HG03103 (cell line): ENCODE measurements around the gene FRZB.
"Not testable (repeated sequence)": the region's sequence is repeated elsewhere in the genome, so short reads cannot be mapped to it uniquely, and the experiment has no call there.

Experiments
- ATAC-seq: cut with Tn5 transposase; IDR thresholded peaks from one replicate; pipeline ENCODE4 v1.9.1; 2021; ENCODE audit warnings: low read depth; ENCODE audit not compliant: unreplicated experiment

The FRZB gene

GRCh38 chr2:182866461-182867406 lies at the start of gene FRZB:
Gene FRZB, minus strand, starts transcription at chr2:182866637. Its CDS starts 85 bp downstream, at chr2:182866552.
- ATAC-seq, result no peak

DNA sequence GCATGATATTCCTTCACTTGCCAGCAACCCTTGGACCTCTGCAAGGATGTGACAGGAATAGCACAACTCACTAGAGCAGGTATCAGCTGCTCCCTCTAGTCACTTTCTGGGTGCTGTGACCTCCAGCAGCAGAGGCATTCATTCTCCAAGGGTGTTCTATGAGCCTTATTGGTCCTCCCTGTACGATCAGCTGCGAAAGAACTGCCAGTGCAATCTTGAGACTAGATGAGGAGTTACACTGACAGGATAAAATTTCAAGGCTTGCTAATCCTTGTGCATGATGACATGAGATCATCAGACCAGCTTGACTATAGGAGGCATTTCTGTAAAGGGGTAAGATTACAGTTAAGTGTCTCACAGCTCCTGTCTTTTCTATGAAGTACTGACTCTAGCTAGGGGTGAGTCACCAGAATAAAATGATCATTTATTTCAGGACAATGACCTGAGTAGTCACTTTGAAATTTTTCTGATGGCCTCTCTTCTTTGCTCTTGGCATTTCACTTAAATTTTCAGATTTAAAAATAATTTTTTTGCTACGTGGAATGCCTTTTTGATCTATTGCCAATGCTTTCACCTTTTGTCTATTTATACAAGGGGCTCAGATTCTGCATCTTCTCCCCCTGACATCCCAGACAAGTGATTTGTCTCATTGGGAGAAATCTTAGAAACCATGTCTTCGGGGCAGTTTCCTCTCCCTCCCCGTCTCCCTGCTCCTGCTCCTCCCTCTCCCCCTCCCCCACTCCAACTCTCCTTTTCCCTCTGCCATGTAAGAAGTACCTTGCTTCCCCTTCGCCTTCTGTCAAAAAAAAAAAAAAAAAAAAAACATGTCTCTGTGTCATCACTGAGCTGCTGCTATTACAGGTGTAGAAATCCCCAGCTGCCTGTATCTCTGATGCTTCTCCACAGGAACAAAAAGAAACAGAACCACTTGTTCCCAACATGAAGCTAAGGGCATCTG lies 49.2 kb upstream of the FRZB start:
- no peak for ATAC-seq

- ATAC-seq, result no peak
Observed at GRCh38 chr2:182914852-182915251, 48.4 kb upstream of the FRZB start.

- ATAC-seq, result no peak
Observed at GRCh38 chr2:182913064-182913463, 46.6 kb upstream of the FRZB start.

- no peak for ATAC-seq
Observed at GRCh38 chr2:182912518-182912915, 46.1 kb upstream of the FRZB start.

- ATAC-seq, result no peak
Observed at GRCh38 chr2:182911813-182912517, 45.5 kb upstream of the FRZB start.

DNA sequence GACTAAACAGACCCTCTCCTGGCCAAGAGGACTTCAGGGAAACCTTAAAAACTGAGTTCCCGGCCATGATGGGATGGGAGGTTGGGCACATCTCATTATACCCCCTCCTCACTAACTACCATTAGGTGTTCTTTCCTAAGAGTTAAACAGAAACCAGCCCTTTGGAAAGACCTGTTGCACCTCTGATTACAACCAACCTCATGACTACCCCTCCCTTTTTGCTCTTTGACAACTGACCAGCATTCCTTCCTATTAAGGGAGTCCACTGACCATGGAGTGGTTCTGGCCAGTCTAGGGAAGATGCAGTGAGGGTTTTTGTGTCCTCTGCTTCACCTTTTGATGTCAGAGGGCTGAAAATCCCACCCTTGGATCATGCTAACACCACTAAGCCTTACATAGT lies 44.5 kb upstream of the FRZB start:
- ATAC-seq, result no peak

DNA sequence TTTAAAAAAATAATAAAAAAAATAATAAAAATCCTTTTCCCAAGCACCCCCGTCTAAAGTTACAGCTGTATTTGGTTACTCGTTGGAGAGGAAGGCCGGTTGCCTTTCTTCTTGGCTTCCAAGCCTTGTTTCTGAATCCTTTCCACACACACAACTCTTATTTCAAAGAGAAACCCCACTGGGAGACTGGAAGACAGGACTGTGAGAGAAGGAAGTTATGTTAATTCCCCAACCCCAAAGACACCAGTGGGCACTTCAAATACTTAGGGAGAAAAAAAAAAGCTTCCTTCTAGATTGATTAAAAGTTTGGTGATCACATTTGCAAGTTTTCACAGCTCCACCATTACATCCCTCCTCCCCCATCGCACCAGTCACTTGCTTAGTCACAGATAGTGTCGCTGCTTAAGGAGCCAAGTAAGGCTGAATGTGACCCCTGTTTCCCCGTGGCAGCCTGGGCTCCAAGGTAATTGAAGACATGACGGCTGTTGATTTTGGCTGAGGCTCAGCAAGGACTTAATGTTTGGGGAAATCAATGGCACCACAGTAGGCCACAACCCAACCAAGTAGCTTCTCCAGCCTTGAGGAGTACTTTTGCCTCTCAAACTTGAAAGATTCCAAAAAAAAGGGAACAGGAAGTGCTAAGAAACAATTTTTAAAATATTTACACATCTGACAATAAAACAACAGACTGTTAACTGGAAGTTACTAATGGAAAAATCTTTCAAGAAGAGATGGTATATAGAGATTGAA lies 40.8 kb upstream of the FRZB start:
- no peak for ATAC-seq

- ATAC-seq, result no peak
Observed at GRCh38 chr2:182906454-182906853, 40.0 kb upstream of the FRZB start.

GRCh38 chr2:182904844-182905243 lies 38.4 kb upstream of the FRZB start:
- no peak for ATAC-seq

DNA sequence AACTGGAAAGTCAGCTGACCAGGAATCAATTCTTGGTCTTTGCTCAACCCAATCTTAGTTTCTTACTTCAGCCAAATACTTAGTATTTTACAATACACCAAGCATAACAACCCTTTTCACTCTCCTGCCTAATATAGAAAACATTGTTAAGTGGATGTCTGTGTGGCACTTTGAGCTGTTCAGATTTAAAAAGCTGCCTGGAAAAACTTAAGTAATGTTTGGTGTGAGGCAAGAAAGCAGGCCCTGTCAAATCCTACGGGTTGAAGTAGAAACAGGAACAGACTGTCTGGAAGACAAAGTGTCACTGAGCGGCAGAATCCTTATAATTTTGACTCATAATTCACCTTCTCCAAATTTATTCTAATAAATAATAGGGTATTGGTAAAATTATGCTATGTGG lies 37.1 kb upstream of the FRZB start:
- ATAC-seq, result no peak

- ATAC-seq, result no peak
Observed at GRCh38 chr2:182901748-182902147, 35.3 kb upstream of the FRZB start.

DNA sequence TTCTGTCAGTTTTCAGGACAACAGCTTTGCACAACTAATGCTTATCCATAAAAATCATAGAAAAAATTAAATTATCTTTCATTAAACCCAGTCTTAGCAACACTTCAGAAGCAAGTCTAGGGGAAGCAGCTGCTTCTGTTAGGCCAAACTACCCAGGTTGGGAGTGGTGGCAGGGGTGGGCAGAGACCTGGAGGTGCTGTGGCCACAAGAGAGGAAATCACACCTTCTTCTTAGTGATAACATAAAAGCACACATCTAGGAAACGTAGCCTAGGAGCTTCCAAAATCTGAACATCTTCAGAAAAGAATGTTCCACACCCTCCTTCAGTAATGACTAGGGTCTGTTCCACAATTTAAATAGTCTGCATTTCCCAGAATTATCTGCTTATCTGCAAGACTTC lies 32.3 kb upstream of the FRZB start:
- ATAC-seq, result no peak

DNA sequence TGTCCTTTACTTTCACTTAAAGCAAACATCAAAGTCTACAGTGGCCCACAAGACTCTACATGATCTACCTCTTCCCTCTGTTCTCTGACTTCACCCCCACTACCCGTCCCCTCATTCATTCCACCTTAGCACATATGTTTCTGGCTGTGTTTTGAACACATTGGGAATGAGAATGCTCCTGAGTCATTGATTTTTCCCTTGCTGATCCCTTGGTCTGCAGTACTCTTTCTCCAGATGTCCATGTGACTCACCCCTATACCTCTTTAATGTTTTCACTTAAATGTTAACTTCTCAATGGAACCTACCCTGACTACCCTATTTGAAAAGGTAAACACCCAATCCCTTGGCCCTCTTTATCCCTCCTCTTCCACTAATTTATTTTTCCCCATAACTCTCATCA lies 30.7 kb upstream of the FRZB start:
- ATAC-seq, result no peak

DNA sequence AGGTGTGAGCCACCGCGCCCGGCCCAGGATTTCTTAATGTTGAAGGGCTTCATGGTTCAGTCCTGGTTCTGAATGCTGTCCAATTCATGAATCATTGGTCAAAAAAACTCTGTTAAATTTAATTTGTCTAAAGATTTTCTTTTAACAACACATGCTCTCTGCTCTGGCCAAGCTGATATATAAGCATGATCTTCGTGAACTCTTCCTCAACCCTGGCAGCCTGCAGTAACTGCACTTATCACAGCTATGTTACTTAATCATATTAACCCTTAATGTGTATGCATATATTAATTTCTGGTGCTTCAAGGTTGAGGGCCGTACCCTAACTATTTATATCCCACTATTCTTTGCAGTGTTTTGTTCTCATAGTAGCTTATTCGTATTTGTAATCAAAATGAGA lies 29.4 kb upstream of the FRZB start:
- ATAC-seq, result no peak

GRCh38 chr2:182895169-182895568 lies 28.7 kb upstream of the FRZB start:
- ATAC-seq, result no peak

DNA sequence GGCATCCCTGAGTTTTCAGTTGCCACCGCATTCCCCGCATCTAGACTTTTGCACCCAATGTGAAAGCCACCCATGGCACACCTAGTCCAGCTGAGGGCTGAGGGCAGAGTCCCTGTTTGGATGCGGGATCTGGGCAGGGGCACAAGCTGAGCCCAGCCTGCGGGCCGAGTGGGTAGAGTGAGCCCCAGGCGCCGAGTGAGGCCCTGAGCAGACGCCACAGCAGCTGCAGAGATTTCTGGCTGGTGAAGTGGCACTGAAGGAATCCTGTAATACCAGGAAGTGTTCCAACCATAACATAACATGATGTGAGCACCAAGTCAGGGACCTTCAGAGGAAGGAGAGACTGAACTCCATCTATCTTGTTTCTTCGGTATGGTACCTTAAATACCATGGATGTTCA lies 27.7 kb upstream of the FRZB start:
- no peak for ATAC-seq

DNA sequence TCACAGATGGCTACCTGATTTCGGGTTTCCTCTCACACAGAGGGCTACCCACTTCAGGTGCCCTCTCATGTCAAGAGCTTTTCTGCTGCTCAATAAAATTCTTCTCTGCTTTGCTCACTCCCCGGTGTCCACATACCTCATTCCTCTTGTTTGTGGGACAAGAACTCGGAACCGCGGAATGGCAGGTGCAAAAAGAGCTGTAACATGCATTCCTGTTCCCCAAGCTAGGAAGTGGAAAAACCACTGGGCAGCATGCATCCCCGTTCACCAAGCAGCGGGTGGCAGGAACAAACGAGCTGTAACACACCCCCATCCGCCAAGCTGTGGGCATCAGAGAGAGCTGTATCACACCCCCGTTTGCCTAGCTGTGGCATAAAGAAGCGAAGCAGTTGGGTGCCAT lies 27.2 kb upstream of the FRZB start:
- no peak for ATAC-seq

- not testable (repeated sequence) for ATAC-seq
Observed at GRCh38 chr2:182893035-182893434, 26.6 kb upstream of the FRZB start.

- ATAC-seq, result no peak
Observed at GRCh38 chr2:182891611-182892010, 25.2 kb upstream of the FRZB start.
